ENCODE data around the gene ADAR. TPM values are rescaled to one million over a fixed set of nuclear protein-coding genes. Genes with fewer than 3 reads are reported as not detected.

Gene ADAR
- polyA plus RNA-seq, 3 donors: 144 to 150 (median 146) TPM

GRCh38 chr1:154550070-154550469 lies 57.9 kb downstream of the ADAR start:
- DNase-seq (ENCODE audit: extremely low read depth in 1 of 11, low read depth in 9 of 11, low spot score in 4 of 11): no peak

GRCh38 chr1:154549202-154549770 lies 58.7 kb downstream of the ADAR start:
- no peak for DNase-seq (ENCODE audit: extremely low read depth in 1 of 11, low read depth in 9 of 11, low spot score in 4 of 11)

GRCh38 chr1:154548028-154548427 lies 60.0 kb downstream of the ADAR start:
- no peak for DNase-seq (ENCODE audit: extremely low read depth in 1 of 11, low read depth in 9 of 11, low spot score in 4 of 11)

GRCh38 chr1:154547105-154547732 lies 60.8 kb downstream of the ADAR start:
- no peak for DNase-seq (ENCODE audit: extremely low read depth in 1 of 11, low read depth in 9 of 11, low spot score in 4 of 11)

- DNase-seq (ENCODE audit: extremely low read depth in 1 of 11, low read depth in 9 of 11, low spot score in 4 of 11): peak in 1 of 11 donors; percentile 23
These were observed 61.5 kb downstream of the ADAR start for GRCh38 chr1:154546264-154547063.

- no peak for DNase-seq (ENCODE audit: extremely low read depth in 1 of 11, low read depth in 9 of 11, low spot score in 4 of 11)
These were observed 66.8 kb downstream of the ADAR start for GRCh38 chr1:154541231-154541630.

- DNase-seq (ENCODE audit: extremely low read depth in 1 of 11, low read depth in 9 of 11, low spot score in 4 of 11): no peak
These were observed 68.2 kb downstream of the ADAR start for GRCh38 chr1:154539486-154540483.

GRCh38 chr1:154536570-154536969 lies 71.4 kb downstream of the ADAR start:
- no peak for DNase-seq (ENCODE audit: extremely low read depth in 1 of 11, low read depth in 9 of 11, low spot score in 4 of 11)

GRCh38 chr1:154533952-154534844 lies 73.8 kb downstream of the ADAR start:
- DNase-seq (ENCODE audit: extremely low read depth in 1 of 11, low read depth in 9 of 11, low spot score in 4 of 11): no peak

Other genes starting within 250 kb of the ADAR start
- gene IL6R, start 202.8 kb downstream of the ADAR start, polyA plus RNA-seq (ENCODE audit: insufficient read length in 3 of 3): 1 to 10 TPM; 6.5 to 8.2 (median 6.8) TPM
- gene TDRD10, start 106.0 kb downstream of the ADAR start, polyA plus RNA-seq (ENCODE audit: insufficient read length in 3 of 3): 1 to 10 TPM in 2 of 3 donors, under 1 TPM in 1; 0.93 to 2.2 (median 1.0) TPM
- 10 to 100 TPM in 2 of 3 donors, 1 to 10 TPM in 1; 9.9 to 12.3 (median 10.4) TPM for gene SHE, start 105.8 kb downstream of the ADAR start, polyA plus RNA-seq (ENCODE audit: insufficient read length in 3 of 3)
- 100 to 1,000 TPM in 2 of 3 donors, 10 to 100 TPM in 1; 99.9 to 118 (median 116) TPM for gene UBE2Q1, start 49.5 kb downstream of the ADAR start, polyA plus RNA-seq (ENCODE audit: insufficient read length in 3 of 3)
- under 1 TPM; 0.41 to 0.61 (median 0.43) TPM for gene CHRNB2, start 40.4 kb downstream of the ADAR start, polyA plus RNA-seq (ENCODE audit: insufficient read length in 3 of 3)

Data from renal cortex interstitium (tissue), 11 donors.